Measurements from ENCODE around the gene PALM3.

DNA sequence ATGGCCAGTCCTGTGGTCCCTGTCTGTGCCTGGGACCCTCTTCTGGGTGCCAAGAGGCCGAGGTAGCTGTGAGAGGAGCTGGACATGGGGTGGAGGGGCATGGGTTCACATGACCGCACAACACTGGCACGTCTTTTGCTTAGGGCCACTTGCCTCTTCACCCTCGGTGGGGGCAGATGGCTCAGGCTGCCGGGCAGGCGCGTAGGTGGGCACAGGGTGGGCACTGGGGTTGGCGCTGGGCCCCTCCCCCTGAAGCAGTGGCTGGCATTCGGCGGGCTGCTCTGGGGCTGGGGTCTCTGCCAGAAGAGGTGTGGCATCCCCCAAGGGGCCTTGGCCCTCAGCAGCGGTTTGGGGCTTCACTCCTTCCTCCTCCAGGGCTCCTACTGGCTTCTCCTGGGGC lies 8.4 kb downstream of the PALM3 start:
- TF ChIP-seq POLR2A (IDR thresholded peaks at IDR 0.05; ENCODE audit: low read length) (no peak), GATA1 (IDR thresholded peaks at IDR 0.05; ENCODE audit: low read depth, low read length) (no peak)
